GM18502 (cell line): ENCODE results near the gene EYS.
"Not testable (repeated sequence)": the region's sequence is repeated elsewhere in the genome, so short reads cannot be mapped to it uniquely, and the experiment has no call there.

ENCODE experiments used
- ATAC-seq: cut with Tn5 transposase; IDR thresholded peaks from one replicate; pipeline ENCODE4 v1.9.1; 2021; ENCODE audit warnings: mild to moderate bottlenecking; ENCODE audit not compliant: unreplicated experiment, poor library complexity

EYS gene

DNA sequence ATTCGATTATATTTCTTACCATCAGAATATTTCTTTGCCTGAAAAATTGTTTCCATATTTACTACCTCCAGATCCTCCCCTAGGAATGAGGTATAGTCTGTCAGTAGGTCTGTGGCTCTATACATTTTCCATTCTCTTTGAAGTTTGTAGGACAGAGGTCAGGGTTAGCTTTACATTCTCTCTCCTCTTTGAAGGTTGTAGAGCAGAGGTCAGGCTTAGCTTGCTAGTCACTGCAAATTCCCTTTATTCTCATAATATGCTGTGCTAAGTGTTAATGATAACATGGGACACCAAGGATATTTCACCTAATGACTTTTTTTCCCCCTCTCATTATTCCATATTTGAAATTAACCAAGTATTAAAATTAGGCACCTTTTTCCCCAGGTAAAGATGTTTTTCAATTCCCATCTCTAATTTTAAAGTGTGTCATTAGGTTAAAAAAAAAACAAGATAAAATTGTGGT lies 1660.2 kb downstream of the EYS start:
- ATAC-seq, result no peak

DNA sequence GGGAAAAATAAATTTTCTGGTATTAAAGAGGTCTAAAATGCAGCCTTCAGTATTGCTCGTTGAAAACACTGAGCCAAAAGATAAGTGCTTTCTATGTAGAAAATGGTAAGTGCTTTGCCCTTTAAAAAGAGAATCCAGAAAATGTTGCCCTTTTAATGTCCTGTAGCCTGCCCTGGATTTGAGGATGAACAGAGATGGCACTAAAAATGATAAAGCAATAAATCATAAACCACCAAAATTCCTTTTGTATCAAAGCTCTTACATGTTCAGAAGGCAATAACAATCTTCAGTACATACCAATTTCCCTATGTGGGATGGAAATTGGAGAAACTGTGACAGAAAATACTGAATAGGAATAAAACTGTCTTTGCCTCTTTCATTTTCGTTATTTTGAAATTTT lies 1665.7 kb downstream of the EYS start:
- ATAC-seq, result no peak

DNA sequence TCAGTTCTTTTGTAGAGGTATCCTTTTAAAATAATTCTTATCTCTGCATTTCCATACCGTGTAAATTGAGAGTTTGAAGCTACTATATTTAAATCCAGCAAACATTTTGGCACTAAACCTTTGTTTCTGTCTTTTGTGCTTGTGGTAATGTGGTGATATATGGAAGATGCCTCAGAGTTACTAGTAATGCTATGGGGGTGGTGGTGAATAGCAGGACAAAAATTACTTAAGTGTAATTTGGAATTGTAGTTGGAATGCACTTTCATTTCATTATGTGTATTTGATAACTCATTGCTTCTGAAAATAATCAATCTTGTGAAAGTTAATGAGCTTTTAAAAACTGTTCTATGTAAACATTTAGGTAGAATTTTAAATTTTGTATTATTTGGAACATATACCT lies 1666.9 kb downstream of the EYS start:
- no peak for ATAC-seq

DNA sequence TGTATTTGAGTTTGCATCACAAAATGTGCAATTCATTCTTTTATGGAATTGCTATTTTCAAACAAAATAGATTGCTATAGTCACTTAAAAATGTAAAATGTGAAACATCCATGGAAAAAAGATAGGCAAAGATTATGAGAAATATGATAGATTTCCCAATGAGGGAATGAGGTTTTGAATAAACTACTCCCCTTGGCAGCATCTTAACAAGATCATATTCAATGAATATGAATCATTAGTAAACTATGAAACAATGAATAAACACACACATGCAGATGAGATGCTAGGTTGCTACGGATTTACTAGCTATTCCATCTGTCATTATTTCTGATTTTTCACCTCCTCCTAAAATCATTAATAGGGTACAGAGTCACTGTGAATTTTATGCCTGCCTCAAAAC lies 1669.6 kb downstream of the EYS start:
- no peak for ATAC-seq

DNA sequence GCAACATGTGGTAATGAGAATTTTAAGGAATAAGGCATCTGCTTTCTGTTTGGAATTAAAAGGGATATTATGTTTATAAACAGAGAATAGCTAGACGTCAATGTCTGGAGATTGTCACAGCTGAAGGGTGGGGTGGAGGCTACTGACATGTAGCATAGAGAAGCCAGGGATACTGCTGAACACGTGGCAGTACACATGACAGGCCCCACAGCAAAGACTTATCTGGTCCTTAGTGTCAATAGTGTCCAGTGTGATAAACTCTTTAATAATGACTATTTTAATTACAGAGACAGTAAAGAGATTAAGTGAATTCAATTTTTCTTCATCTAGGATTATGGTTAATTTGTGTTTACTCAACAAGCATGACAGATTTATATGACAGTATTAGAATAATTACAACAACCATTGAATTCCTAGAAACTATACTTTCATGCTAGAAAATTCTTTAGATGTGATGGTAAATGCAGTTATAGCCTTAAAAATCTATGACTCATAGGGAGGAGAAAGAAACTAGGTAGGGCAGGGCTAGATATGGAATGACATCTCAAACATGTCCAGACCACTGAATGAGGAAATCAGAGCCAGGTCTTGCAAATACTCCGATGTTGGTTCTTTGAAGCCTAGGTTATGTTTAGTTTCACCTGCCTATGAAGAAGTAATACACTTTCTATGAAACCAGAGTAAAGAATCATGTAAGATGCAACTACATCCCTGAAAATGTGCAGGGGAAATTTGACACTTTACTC lies 1671.9 kb downstream of the EYS start:
- no peak for ATAC-seq

DNA sequence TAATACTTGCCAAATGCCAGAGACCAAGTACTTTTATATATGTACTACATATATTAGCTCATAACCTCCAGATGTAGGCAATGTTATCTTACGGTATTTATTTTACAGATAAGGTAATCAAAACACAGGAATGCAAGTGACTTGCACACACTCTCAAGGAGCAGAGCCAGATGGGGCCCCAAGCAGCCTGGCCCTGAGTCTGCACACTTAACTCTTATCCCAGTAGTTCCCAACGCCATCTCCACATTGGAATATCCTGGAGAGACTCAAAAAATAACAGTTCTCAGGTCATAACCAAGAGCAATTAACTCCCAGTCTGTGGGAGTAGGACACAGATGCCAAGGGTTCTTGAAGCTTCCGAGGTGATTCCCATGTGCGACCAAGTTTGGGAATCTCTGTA lies 1672.7 kb downstream of the EYS start:
- no peak for ATAC-seq

DNA sequence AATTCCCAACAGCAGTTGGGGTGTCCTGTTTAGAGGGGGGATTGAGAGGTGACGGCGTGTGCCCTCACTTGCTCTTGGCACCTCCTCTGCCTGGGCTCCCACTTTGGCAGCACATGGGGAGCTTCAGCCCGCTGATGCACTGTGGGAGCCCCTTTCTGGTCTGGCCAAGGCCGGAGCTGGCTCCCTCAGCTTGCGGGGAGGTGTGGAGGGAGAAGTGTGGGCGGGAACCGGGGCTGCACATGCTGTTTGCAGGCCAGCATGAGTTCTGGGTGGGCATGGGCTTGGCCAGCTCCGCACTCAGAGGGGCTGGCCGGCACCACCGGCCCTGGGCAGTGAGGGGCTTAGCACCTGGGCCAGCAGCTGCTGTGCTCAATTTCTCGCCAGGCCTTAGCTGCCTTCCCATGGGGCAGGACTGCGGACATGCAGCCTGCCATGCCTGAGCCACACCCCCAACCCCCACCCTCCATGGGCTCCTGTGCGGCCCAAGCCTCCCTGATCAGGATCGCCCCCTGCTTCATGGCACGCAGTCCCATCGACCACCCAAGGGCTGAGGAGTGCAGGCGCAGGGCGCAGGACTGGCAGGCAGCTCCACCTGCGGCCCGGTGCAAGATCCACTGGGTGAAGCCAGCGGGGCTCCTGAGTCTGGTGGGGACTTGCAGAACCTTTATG lies 1675.9 kb downstream of the EYS start:
- ATAC-seq, result not testable (repeated sequence)

DNA sequence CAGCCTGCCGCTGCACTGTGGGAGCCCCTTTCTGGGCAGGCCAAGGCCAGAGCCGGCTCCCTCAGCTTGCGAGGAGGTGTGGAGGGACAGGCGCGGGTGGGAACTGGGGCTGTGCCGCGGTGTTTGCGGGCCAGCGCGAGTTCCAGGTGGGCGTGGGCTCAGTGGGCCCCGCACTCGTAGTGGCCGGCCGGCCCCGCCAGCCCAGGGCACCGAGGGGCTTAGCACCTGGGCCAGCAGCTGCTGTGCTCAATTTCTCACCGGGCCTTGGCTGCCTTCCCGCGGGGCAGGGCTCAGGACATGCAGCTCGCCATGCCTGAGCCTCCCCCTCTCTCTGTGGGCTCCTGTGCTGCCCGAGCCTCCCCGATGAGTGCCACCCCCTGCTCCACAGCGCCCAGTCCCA lies 1683.3 kb downstream of the EYS start:
- no peak for ATAC-seq

DNA sequence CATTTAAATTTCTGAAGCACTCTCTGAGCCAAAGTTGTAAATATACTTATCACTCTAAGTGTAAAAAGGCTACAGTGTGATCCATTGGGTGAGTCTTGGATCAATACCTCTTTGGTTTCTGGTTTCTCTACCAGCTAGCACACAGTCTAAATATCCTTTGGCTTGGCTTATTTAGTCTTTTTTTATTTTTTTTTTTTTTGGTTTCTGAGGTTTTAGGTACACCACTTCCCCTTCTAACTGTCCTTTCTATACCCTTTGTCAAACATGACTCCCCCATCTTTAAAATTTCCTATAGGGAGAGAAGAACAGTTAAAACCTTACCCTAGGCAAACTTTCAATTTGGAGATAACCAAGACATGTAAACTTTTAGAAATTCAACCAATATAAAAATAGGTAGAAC lies 1692.4 kb downstream of the EYS start:
- ATAC-seq, result no peak

DNA sequence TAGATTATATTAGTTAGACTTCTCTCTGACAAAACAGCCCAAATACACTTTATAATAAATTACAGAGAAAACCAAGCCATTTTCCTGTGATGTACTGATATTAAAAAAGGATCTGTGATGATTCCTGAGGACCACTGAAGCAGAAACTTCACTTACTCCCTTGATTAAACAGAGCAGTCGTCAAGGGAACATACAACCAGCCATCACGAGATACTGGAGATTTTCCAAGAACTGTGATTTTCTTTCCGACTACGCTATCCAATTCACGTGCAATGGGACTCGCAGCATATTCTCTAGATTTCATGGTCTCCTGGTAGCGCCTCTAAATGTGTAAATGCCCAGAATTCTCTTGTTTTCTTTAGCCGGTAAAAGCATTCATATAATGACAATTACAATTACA lies 1694.0 kb downstream of the EYS start:
- ATAC-seq, result no peak

DNA sequence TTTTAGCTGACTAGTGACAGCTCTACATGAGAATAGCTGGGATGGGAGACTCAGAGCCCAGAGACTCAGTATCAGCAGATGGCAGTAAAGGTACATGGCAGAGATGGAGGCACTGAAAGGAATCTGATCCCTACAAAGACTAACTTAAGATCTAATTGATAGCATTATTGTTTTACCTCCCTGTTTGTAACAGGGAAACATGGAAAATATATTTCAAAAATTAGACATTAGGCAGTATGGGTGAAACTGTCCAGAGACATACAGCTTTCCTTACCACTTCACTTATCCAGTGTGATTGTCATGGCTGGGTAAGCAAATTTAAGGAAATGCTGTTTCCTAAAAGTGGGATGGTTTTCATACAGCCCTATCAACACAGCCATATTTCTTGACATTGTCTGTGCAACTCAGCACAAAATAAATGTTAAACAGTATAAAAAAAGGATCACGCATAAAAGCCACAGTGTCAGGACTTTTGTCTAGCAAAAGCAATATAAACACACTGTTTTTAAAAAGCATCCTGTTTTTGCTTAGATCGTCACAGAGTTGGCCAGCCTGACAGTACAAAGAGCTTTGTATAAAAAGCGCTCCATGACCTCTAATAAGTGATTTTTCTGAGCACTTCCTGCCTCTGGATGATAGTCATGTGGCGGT lies 1694.5 kb downstream of the EYS start:
- ATAC-seq, result no peak

DNA sequence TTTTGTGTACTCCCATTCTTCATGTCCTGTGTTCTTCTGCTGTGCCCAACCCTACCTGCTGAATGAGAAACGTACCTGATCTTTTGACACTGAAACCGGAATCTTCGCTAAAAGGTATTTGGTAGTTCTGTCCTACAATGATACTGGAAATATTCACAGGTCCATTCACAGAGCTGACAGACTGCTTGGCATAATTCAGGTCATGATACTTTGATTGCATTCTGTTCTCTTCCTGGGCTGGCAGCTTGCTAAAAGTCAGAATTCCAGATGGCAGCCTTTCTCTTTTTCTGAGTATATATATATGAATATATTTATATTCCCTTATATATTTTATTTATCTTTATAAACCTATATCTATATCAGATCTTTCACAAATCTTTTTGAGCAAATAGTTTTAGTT lies 1696.4 kb downstream of the EYS start:
- ATAC-seq, result no peak

DNA sequence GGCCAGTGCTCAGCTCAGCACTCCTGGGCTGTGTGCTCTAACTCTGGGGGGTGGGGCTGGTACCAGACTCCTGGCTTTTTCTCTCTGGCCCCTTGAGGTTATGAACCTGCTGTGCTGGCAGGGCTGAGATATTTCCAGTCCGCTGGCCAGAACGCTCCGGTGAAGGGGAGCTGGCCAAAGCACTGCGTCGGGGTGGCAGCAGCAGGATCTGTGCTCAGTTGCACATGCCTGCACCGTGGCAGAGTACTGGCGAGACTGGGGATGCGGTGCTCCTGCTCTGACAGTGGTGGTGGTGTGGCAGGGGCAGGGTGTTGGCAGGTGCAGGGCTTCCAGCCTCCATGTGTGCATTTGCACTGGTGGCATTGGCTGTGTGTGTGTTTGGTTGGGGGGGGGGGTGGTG lies 1697.0 kb downstream of the EYS start:
- ATAC-seq, result no peak

DNA sequence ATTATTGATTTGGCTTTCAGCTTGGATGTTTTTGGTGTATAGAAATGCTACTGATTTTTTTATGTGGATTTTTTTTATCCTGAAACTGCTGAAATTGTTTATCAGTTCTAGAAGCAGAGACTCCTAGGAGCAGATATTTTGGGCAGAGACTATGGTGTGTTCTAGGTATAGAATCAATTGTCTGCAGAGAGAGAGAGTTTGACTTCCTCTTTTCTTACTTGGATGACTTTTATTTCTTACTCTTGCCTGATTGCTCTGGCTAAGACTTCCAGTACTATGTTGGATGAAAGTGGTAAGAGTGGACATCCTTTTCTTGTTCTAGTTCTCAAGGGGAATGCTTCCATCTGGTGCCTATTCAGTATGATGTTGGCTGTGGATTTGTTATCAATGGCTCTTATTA lies 1700.8 kb downstream of the EYS start:
- no peak for ATAC-seq

DNA sequence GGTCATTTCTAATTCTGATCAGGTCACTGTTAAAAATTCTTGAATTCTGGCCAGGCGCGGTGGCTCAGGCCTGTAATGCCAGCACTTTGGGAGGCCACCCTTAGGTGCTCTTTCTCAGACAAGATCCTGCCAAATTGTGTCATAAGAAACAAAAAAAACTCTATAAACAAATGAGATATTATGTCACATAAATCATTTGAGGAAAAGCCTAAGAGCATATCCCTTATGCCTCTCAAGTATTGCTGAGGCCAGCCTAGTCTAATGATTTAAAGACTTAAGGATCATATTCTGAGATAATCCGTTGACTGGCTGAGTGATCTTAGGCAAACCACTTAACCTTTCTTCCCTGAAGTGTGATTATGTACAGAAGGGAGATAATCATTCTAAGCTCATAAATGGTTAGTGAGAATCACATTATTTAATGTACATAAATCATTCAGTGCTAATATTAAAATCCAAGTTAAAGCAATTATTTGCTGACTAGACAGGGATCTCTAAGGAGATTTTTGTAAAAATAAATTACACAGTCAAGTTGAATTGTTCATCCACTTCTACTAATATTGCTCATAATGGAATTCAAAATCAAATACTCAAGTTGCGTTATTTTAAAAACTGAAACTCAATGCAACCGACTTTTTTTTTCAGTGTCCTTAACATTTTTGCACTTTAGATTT lies 1706.1 kb downstream of the EYS start:
- no peak for ATAC-seq

DNA sequence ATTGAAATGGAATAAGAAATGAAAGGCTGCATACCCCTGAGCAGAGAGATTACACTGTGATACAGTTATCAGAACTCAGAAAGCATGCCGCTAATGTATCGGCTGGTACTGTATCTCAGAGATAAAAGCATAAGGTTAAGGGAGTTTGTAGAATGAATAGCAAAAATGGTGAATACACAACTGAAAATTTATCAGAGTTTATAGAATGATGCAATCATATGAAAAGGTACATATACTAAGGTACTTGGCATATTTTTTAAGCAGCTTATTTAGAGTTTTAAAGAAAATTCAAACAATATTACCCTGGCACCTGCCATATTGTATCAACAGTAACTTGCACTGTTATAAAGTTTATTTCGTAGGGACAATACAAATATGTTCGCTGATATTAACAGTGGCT lies 1707.4 kb downstream of the EYS start:
- ATAC-seq, result no peak

DNA sequence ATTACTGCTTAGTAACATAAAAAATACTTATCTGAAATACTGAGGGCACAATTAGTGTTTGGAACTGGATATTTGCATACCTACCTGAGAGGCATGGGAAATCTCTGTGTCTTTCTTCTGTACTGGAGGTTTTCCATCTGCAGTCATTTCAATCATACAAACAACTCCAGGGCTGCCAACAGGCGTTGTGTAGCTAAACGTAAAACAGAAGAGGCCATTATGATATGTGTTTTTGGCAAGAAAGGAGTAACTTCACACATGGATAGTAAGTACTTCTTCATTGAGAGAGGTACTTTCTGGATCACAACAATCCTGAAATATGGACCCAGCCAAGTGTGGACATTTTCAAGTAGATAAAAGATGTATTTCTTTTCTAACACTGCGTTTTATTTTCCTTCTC lies 1708.0 kb downstream of the EYS start:
- ATAC-seq, result no peak

DNA sequence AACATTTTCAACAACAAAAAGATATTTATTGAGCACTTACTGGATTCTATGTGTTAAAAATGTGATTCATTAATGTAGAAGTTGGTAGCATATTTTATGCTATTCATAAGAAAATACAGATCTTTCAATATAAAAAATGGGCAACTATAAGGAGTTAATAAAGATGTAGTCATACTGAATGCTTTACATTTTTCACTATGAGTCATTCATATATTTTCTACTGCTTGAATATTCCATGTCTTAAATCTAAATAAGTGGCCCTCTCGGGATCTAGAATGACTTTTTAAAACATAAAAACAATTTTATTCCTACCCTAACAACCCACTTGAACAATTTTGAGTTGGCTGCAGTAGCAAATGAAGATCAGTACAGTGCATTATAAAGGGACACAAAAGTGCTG lies 1709.3 kb downstream of the EYS start:
- ATAC-seq, result no peak

DNA sequence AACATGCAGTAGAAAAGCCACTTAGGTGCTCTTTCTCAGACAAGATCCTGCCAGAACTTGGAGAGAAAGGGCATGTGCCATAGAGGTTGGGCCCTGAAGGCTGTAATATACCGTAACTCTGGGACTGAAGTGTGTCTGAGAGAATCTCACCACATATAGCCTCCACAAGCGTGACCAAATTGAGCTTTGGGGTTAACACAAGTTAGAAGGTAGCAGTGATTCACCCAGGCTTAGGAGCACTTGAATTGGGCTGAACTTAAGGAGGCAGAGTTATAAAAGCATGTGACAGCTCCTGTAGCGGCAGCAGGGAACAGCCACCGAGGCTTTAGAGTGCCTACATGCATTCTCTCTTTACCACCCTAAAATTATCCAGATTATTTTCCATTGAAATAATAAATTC lies 1709.8 kb downstream of the EYS start:
- ATAC-seq, result no peak

DNA sequence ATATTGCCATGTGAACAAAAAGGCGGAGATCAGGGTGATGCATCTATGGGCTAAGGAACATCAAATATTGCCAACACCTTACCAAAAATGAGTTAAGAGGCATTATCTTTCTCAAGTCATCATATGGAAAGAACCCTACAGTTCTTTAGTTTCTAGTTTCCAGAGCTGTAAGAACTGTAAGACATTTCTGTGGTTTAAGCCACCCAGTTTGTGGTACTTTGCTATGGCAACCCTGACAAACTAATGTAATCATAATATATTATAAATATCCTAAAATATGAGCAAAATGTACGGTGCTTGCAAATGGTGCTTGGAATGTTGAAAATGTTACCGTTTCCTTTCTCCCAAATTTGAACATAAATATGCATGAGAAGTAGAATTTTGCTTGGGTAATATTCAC lies 1721.8 kb downstream of the EYS start:
- ATAC-seq, result no peak

DNA sequence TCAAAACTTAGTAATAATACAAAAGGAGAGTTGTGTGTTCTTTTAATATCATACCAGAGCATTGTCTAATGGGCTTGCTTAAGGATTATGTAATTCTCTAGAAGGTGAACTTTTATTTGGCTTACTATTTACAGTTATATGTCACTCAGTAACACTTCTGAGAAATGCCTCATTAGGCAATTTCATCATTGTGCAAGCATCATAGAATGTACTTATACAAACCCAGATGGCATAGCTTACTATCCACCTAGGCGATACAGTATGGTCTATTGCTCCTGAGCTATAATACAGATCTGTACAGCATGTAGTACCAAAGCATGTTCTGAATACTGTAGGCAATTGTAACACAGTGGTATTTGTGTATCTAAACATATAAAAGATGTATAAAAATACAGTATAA lies 1731.3 kb downstream of the EYS start:
- ATAC-seq, result no peak
